ENCODE results near the gene EPDR1.

Gene EPDR1

DNA sequence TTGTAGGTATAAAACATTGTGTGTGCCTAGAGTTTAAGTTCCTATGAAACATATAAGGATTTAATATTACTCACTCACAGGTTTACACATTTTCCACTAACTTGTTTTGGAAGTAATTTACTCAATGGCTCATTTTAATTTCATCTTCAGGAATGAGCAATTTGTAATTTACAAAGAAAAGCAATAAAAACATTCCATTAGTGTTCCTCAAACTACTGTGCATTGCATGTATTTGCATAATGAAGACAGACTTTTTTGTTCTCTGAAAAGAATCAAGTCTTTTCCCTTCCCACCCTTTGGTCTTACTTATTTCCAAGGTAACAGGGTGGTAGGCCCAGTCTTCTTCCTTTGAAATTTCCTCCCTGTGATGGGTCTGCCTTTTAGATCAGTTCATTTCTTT is 61.2 kb downstream of the EPDR1 start:
- no peak for DNase-seq (ENCODE audit: low read depth)

DNA sequence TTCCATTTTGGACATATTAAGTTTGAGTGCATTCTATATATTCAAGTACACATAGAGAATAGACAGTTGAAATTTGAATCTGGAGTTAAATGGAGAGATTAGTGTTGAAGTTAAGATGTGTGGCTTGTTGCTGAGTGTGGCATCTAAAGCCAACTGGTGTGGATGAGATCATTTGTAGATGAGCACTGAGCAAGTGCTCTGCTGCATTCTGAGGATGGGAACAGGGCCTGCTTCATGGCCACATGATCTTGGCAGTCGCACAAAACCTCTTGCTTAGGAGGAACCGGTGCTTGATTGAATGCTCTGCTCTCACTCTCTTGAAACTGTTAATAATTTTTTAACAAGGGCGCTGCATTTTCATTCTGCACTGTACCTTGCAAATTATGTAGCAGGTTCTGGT is 62.0 kb downstream of the EPDR1 start:
- no peak for DNase-seq (ENCODE audit: low read depth)

DNA sequence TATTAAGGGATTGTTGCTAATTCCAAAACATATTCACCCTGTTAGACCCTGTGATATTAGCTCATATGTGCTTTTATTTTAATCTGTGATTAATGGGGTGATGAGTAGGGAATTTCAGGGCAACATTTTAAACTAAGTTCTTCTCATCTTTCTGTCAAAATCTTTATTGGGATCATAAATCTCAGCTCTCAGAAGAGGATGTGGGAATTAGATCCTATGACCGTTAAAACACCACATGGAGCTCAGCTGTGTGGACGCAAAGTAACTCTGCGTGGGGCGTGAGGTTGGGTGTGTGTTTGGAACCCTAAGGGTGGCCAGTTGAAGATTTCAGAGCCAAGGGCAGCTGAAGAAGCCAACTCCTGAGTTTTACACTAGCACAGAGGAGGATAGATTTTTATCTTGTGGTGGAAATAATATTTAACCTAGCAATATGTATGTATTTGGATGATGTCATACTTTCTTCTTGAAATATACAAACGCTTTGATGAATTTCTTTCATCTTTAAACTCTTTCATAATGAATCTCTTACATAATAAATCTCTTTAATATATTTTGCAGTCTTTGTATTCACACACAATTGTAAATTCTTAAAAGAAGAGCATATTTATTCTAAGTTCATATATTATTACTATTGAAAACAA is 64.4 kb downstream of the EPDR1 start:
- no peak for DNase-seq (ENCODE audit: low read depth)

DNA sequence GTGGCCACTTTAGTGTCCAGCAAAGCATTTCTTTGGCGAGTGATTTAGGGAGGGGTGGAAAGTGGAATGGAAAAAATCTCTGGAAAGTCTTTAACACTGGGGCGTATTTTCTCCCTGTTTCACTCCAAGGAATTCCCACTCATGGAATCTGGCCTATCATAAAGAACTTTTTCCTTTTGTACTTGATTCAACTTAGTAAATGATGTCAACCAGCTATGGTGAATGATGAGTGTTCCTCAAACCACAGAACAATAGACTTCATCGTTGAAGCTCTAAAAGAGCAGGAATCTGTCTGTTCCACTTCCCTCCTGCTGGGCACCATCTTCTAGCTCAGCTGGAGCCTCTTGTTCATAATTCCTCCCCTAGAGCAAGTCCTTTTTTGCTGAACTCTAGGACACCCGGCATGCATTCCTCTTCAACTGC is 66.5 kb downstream of the EPDR1 start:
- DNase-seq (ENCODE audit: low read depth) = no peak

DNA sequence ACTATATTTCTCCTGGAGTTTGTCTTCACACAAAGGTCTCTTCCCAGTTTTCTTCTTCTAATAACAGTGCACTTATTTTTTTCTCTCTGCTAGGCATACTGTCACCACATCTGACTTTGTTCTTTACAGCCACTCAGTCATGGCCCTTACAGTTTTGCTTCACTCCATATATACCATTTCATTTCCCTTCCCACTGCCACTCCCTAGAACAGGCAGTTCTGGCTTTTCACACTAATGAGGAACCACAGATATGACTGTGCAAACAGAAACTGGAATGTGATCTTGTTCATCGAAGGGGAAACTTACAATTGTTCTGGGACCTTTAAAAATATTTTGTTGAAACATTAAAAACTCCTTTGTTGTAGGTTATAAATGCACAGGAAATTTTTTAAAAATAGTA is 67.3 kb downstream of the EPDR1 start:
- DNase-seq (ENCODE audit: low read depth) = no peak

DNA sequence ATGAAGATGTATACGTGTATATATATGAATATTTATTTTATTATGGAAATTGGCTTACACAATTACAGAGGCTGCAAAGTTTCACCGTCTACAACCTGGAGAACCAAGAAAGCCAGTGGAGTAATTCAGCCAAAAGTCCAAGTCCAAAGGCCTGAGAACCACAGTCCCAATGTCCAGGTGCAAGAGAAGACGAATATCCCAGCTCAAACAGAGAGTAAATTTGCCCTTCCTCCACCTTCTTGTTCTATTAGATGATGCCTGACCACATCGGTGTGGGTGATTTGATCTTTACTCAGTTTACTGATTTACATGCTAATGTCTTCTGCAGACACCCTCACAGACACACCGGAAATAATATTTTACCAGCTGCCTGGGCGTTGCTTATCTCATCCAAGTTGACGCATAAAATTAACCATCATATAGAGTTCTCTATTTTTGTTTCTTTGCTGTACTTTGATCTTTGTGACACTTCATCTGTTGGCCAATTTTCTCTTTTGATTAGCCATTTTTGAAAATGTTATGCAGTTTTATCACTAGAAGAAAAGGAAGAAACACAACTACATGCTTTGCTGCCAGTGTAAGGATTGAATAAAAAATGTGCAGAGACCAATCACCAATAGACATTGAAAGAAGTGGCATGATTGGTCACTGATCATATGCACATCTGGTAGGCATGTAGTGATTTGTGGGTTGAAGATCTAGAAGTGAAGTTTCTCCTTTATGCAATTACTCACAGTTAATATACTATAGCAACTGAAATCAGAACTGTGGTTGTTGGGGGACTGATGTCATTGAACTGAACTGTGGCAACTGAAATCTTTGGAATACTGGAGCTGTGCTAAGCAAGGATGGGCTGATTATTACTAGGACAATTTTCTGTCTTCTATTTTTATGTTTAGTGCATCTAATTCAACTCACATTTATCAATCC is 68.5 kb downstream of the EPDR1 start:
- DNase-seq (ENCODE audit: low read depth) = no peak

DNA sequence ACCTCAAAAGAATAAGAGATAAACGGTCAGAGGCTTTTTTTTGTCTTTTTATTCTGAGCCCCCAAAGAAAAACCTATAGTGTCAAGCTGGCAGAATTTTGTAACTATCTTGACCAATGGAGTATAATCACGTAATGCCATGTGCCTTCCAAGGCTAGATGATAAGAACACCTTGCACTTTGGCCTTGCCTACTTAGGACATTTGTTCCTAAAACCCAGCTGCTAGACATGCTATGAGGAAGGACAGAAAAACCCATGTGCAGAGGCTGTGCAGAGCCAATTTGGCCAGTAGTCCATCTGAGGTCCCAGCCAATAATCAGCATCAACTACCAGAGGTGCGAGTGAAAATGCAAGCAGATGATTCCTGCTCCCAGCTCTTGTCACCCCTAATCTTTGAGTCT is 69.9 kb downstream of the EPDR1 start:
- no peak for DNase-seq (ENCODE audit: low read depth)

DNA sequence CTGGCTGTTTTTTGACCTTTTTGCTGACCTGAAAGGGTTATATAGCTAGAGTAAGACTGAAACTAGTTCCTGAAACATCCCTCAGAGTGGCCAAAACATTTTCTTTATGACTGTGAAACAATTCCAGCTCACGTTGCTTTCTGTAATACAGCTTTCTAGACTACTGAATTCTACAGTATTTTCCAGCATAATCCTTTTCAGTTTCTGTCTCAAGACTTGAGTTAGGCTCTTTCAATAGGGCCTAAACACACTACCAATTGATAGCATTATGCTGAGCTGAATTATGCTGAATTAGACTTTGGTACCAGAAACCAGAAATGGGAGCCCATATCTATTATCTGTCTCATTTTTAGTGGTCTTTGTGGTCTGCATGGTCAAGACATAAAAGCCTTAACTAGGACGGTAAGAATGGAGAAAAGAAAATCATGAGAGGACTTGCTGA is 72.6 kb downstream of the EPDR1 start:
- no peak for DNase-seq (ENCODE audit: low read depth)

DNA sequence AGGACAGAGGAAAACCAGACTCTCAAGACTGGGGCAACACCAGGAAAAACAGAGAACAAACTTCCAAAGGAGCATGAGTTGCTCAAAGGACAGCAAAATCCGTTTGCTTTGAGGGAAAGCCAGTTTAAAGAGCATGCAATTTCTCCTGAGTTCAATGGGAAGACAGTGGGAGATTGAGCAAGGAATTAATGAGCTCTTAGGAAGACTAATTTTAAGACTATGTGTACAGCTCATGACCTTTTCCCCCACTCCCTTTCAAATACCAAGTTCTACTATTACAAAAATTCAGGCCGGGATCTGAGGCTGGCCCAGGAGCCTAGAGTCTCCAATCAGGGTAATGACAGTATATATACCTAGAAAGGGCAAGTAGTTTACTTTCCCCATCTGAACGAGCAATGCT is 79.2 kb downstream of the EPDR1 start:
- no peak for DNase-seq (ENCODE audit: low read depth)

DNA sequence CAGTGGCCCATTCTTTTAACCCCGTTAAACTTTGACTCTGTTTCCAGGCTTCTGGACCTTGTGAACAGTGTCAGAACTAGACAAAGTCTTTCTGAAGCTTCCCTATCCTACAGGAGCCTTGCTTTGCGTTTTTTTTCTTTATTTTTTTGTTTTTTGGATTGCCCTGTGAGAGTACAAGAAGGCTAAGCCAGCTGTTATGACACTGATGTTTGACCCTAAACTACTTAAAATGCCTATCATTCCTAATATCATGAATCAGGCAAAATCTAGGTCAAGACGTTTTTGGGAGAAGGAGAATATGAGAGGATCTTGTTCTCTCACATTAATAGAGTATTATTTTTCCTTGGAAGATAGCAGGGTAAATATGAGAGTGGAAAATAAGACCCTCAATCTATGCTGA is 79.8 kb downstream of the EPDR1 start:
- DNase-seq (ENCODE audit: low read depth) = no peak

All from stimulated activated CD8-positive, alpha-beta memory T cell treated with anti-CD3 and anti-CD28 coated beads, Interleukin-4, amount 100 ng/mL, for 24 hours (primary cell).